IPS-11a (cell line): Measurements from ENCODE around the gene FAH.

Source experiments
- H3K4me3 ChIP-seq: one replicate; pipeline ENCODE4 v1.5.1; 2013; ENCODE audit warnings: low read depth, low read length, control low read depth

Gene FAH

GRCh38 chr15:80172401-80172800, 19.6 kb downstream of the FAH start:
- no peak overlapping the region for H3K4me3 ChIP-seq

GRCh38 chr15:80173022-80173759, 20.4 kb downstream of the FAH start:
- no peak overlapping the region for H3K4me3 ChIP-seq

- H3K4me3 ChIP-seq: no peak overlapping the region
Observed at GRCh38 chr15:80174017-80174746, 21.4 kb downstream of the FAH start.

- no peak overlapping the region for H3K4me3 ChIP-seq
Observed at GRCh38 chr15:80175436-80175835, 22.6 kb downstream of the FAH start.

- no peak overlapping the region for H3K4me3 ChIP-seq
Observed at GRCh38 chr15:80176443-80176842, 23.6 kb downstream of the FAH start.

GRCh38 chr15:80177156-80177555, 24.4 kb downstream of the FAH start:
- no peak overlapping the region for H3K4me3 ChIP-seq

GRCh38 chr15:80179025-80179759, 26.4 kb downstream of the FAH start:
- no peak overlapping the region for H3K4me3 ChIP-seq

- no peak overlapping the region for H3K4me3 ChIP-seq
Observed at GRCh38 chr15:80179935-80180334, 27.1 kb downstream of the FAH start.

GRCh38 chr15:80180468-80180867, 27.7 kb downstream of the FAH start:
- no peak overlapping the region for H3K4me3 ChIP-seq

- no peak overlapping the region for H3K4me3 ChIP-seq
Observed at GRCh38 chr15:80180986-80181385, 28.2 kb downstream of the FAH start.

- H3K4me3 ChIP-seq: no peak overlapping the region
Observed at GRCh38 chr15:80182611-80183261, 29.9 kb downstream of the FAH start.

- H3K4me3 ChIP-seq: no peak overlapping the region
Observed at GRCh38 chr15:80183306-80183705, 30.5 kb downstream of the FAH start.

GRCh38 chr15:80183886-80184285, 31.1 kb downstream of the FAH start:
- H3K4me3 ChIP-seq: no peak overlapping the region

GRCh38 chr15:80184554-80184953, 31.8 kb downstream of the FAH start:
- H3K4me3 ChIP-seq: no peak overlapping the region

- H3K4me3 ChIP-seq: no peak overlapping the region
Observed at GRCh38 chr15:80185152-80185551, 32.4 kb downstream of the FAH start.

- H3K4me3 ChIP-seq: no peak overlapping the region
Observed at GRCh38 chr15:80186066-80186465, 33.3 kb downstream of the FAH start.

GRCh38 chr15:80186597-80186996, 33.8 kb downstream of the FAH start:
- H3K4me3 ChIP-seq: no peak overlapping the region

- H3K4me3 ChIP-seq: no peak overlapping the region
Observed at GRCh38 chr15:80188251-80188650, 35.5 kb downstream of the FAH start.

GRCh38 chr15:80191198-80191597, 38.4 kb downstream of the FAH start:
- H3K4me3 ChIP-seq: no peak overlapping the region

- no peak overlapping the region for H3K4me3 ChIP-seq
Observed at GRCh38 chr15:80191897-80192595, 39.2 kb downstream of the FAH start.

- no peak overlapping the region for H3K4me3 ChIP-seq
Observed at GRCh38 chr15:80194186-80194585, 41.4 kb downstream of the FAH start.
